Suprapubic skin (tissue), 3 donors: ENCODE results near the gene EGFL7.

Experiments
- CTCF ChIP-seq, 2 donors: fragments of 200-600 bp in 1 of 2; fragments of 450-650 bp in 1 of 2; sonication (generic) in 1 of 2; IDR thresholded peaks; one replicate each; pipeline ENCODE4 v1.5.1; 2016 to 2019; ENCODE audit warnings: antibody characterized with exemption in 2 of 2, mild to moderate bottlenecking in 1 of 2, moderate library complexity in 1 of 2
- EP300 ChIP-seq: sonication (generic); formaldehyde crosslinking; IDR thresholded peaks from one replicate; pipeline ENCODE4 v1.6.1; 2017; ENCODE audit warnings: antibody characterized with exemption
- POLR2A ChIP-seq, 2 donors: fragments of 450-650 bp; IDR thresholded peaks; one replicate each; pipeline ENCODE4 v1.6.1; 2017; ENCODE audit warnings: antibody characterized with exemption in 2 of 2, mild to moderate bottlenecking in 2 of 2, moderate library complexity in 2 of 2

GRCh38 chr9:136683173-136683745 lies 20.5 kb downstream of the EGFL7 start:
- no peak for TF ChIP-seq CTCF (IDR thresholded peaks at IDR 0.05)
- TF ChIP-seq EP300 = no peak
- TF ChIP-seq POLR2A (IDR thresholded peaks at IDR 0.05) = no peak
